GM12878 (cell line): ENCODE data around the gene GPRC5D.

Source experiments
- CTCF ChIP-seq, 3 experiments: IDR thresholded peaks in 2 of 3; conservative IDR thresholded peaks in 1 of 3; 2 replicates each; pipeline ENCODE4 v1.5.1; 2011; ENCODE audit warnings: low read depth in 3 of 3, low read length in 3 of 3, mild to moderate bottlenecking in 3 of 3, control low read depth in 2 of 3, moderate library complexity in 2 of 3, inconsistent platforms in 1 of 3, mixed read lengths in 1 of 3; ENCODE audit not compliant: control insufficient read depth in 2 of 3, insufficient read depth in 1 of 3; ENCODE audit errors: extremely low read depth in 1 of 3
- MAX ChIP-seq: IDR thresholded peaks from 2 replicates; pipeline ENCODE4 v1.6.1; 2012; ENCODE audit warnings: low read depth, low read length, improper control_type of control experiment
- ZNF274 ChIP-seq: IDR thresholded peaks from one replicate; pipeline ENCODE4 v1.8.0; 2011; ENCODE audit not compliant: insufficient read length, insufficient read depth

GRCh38 chr12:12986775-12987331 lies 34.9 kb upstream of the GPRC5D start:
- TF ChIP-seq MAX: no peak
- TF ChIP-seq ZNF274: no peak
- no peak for TF ChIP-seq CTCF (IDR thresholded peaks at IDR 0.05 in 2 of 3, conservative IDR thresholded peaks at IDR 0.05 in 1 of 3; ENCODE audit: control insufficient read depth in 2 of 3, extremely low read depth in 1 of 3, insufficient read depth in 1 of 3, low read depth in 3 of 3, low read length in 3 of 3)
